H1 (cell line): ENCODE results near the gene LRRC45. TPM values are rescaled to one million over a fixed set of nuclear protein-coding genes. Genes with fewer than 3 reads are reported as not detected.

Experiments
- CTCF ChIA-PET: fragments of 300-600 bp; sonication (Branson Sonifier 250); formaldehyde crosslinking; loops from one replicate; lab custom pipeline; 2021; ENCODE audit not compliant: partially characterized antibody; lab: Charles Lee
- POLR2A ChIA-PET: fragments of 300-600 bp; sonication (Branson Sonifier 250); formaldehyde crosslinking; loops from one replicate; lab custom pipeline; 2021; ENCODE audit warnings: inconsistent platforms; ENCODE audit not compliant: partially characterized antibody; lab: Charles Lee
- DNase-seq, 2 experiments: peaks; one replicate each; pipeline versions ENCODE4 v3.0.0 to v3.0.0-alpha.2; 2010 to 2022; ENCODE audit warnings: low spot score in 2 of 2, low read depth in 1 of 2, mixed read lengths in 1 of 2
- FAIRE-seq: peaks from 2 replicates; lab custom pipeline; 2011; peaks lifted over from hg19 to GRCh38; lab: Jason Lieb, UNC
- H2AFZ ChIP-seq: 2 replicates; pipeline ENCODE4 v1.8.1; 2012; ENCODE audit warnings: low read length, inconsistent platforms
- H2AK5ac ChIP-seq: 2 replicates; pipeline ENCODE4 v1.6.1; 2013; ENCODE audit warnings: low read depth, low read length
- H2BK120ac ChIP-seq: replicated peaks from 2 replicates; pipeline ENCODE3; 2013; ENCODE audit warnings: low read depth, low read length, inconsistent platforms
- H2BK12ac ChIP-seq: 2 replicates; pipeline ENCODE4 v1.6.1; 2013; ENCODE audit warnings: low read depth, low read length
- H2BK15ac ChIP-seq: 2 replicates; pipeline ENCODE4 v1.6.1; 2013; ENCODE audit warnings: low read length
- H2BK20ac ChIP-seq: 2 replicates; pipeline ENCODE4 v1.6.1; 2013; ENCODE audit warnings: low read length
- H2BK5ac ChIP-seq: 2 replicates; pipeline ENCODE4 v1.6.1; 2013; ENCODE audit warnings: low read depth, low read length
- H3K14ac ChIP-seq: 2 replicates; pipeline ENCODE4 v1.6.1; 2013; ENCODE audit warnings: inconsistent platforms; ENCODE audit not compliant: insufficient read length
- H3K18ac ChIP-seq: 2 replicates; pipeline ENCODE4 v1.6.1; 2013; ENCODE audit warnings: low read length; ENCODE audit errors: extremely low read depth
- H3K23ac ChIP-seq: 2 replicates; pipeline ENCODE4 v1.6.1; 2013; ENCODE audit warnings: inconsistent platforms; ENCODE audit not compliant: insufficient read length
- H3K23me2 ChIP-seq: 2 replicates; pipeline ENCODE4 v1.6.1; 2013; ENCODE audit warnings: low read depth, low read length
- H3K27ac ChIP-seq: 2 replicates; pipeline ENCODE4 v1.6.1; 2011; ENCODE audit warnings: low read depth, low read length, inconsistent platforms
- H3K27me3 ChIP-seq, 4 experiments: replicated peaks in 1 of 4; 1 replicate in 1 of 4; 2 replicates in 3 of 4; pipeline versions ENCODE4 v1.6.1 to v1.8.1; 2011 to 2013; ENCODE audit warnings: low read length in 3 of 4, mild to moderate bottlenecking in 3 of 4, inconsistent platforms in 2 of 4, mixed read lengths in 2 of 4, moderate library complexity in 1 of 4; ENCODE audit not compliant: control insufficient read depth in 3 of 4, insufficient read depth in 3 of 4; ENCODE audit errors: extremely low read depth in 1 of 4
- H3K36me3 ChIP-seq, 4 experiments: 2 replicates each; pipeline versions ENCODE4 v1.6.1 to v1.8.1; 2011 to 2013; ENCODE audit warnings: mild to moderate bottlenecking in 4 of 4, low read length in 3 of 4, moderate library complexity in 2 of 4, control low read depth in 1 of 4, inconsistent platforms in 1 of 4; ENCODE audit not compliant: insufficient read depth in 4 of 4, control insufficient read depth in 2 of 4
- H3K4ac ChIP-seq: replicated peaks from 2 replicates; pipeline ENCODE3; 2013; ENCODE audit warnings: low read length, low read depth, mixed read lengths, inconsistent platforms; ENCODE audit not compliant: insufficient read length
- H3K4me1 ChIP-seq, 4 experiments: replicated peaks in 1 of 4; 1 replicate in 1 of 4; 2 replicates in 3 of 4; pipeline versions ENCODE4 v1.6.1 to v1.8.1; 2011 to 2013; ENCODE audit warnings: low read length in 3 of 4, inconsistent platforms in 2 of 4, mixed read lengths in 1 of 4; ENCODE audit not compliant: insufficient read depth in 4 of 4, control insufficient read depth in 3 of 4
- H3K4me2 ChIP-seq, 2 experiments: 2 replicates each; pipeline versions ENCODE4 v1.6.1 to v1.8.1; 2011 to 2013; ENCODE audit warnings: low read depth in 2 of 2, low read length in 2 of 2, control low read depth in 1 of 2, inconsistent platforms in 1 of 2, mild to moderate bottlenecking in 1 of 2; ENCODE audit not compliant: insufficient read depth in 1 of 2
- H3K4me3 ChIP-seq, 4 experiments: fragments of 200-600, 300-600 bp in 1 of 4; sonication (generic), shearing (Covaris generic), sonication (Bioruptor Twin) in 1 of 4; 2 replicates each; pipeline versions ENCODE4 v1.5.1 to v1.8.1; 2011 to 2016; ENCODE audit warnings: low read length in 4 of 4, low read depth in 3 of 4, control low read depth in 2 of 4, inconsistent platforms in 2 of 4, mild to moderate bottlenecking in 2 of 4, mixed read lengths in 1 of 4, moderate library complexity in 1 of 4; ENCODE audit not compliant: insufficient read depth in 2 of 4; ENCODE audit errors: extremely low read depth in 1 of 4
- H3K56ac ChIP-seq: replicated peaks from 2 replicates; pipeline ENCODE3; 2013; ENCODE audit warnings: low read depth, mild to moderate bottlenecking, mixed read lengths, low read length, inconsistent platforms; ENCODE audit not compliant: insufficient read length
- H3K79me1 ChIP-seq: 2 replicates; pipeline ENCODE4 v1.6.1; 2013; ENCODE audit warnings: low read depth, low read length, control low read depth
- H3K79me2 ChIP-seq, 2 experiments: 2 replicates each; pipeline versions ENCODE4 v1.6.1 to v1.8.1; 2012 to 2013; ENCODE audit warnings: low read length in 2 of 2, mild to moderate bottlenecking in 2 of 2, inconsistent platforms in 1 of 2; ENCODE audit not compliant: insufficient read depth in 2 of 2, control insufficient read depth in 1 of 2
- H3K9ac ChIP-seq, 4 experiments: replicated peaks in 1 of 4; 1 replicate in 1 of 4; 2 replicates in 3 of 4; pipeline versions ENCODE4 v1.6.1 to v1.8.1; 2011 to 2013; ENCODE audit warnings: low read depth in 3 of 4, low read length in 3 of 4, control low read depth in 2 of 4, mild to moderate bottlenecking in 2 of 4, moderate library complexity in 2 of 4, inconsistent platforms in 1 of 4; ENCODE audit errors: extremely low read depth in 1 of 4
- H3K9me3 ChIP-seq, 2 experiments: 2 replicates each; pipeline versions ENCODE4 v1.6.1 to v1.8.1; 2012 to 2013; ENCODE audit warnings: mild to moderate bottlenecking in 2 of 2, moderate library complexity in 2 of 2, control low read depth in 1 of 2, inconsistent platforms in 1 of 2, low read depth in 1 of 2, low read length in 1 of 2, mixed read lengths in 1 of 2; ENCODE audit not compliant: insufficient read depth in 2 of 2
- H4K20me1 ChIP-seq, 2 experiments: replicated peaks in 1 of 2; 2 replicates each; pipeline versions ENCODE3 to v1.8.1; 2011 to 2013; ENCODE audit warnings: inconsistent platforms in 2 of 2, low read length in 2 of 2, mild to moderate bottlenecking in 1 of 2; ENCODE audit not compliant: insufficient read depth in 2 of 2, control insufficient read depth in 1 of 2
- H4K5ac ChIP-seq: 2 replicates; pipeline ENCODE4 v1.6.1; 2013; ENCODE audit warnings: low read length, low read depth, mixed read lengths, inconsistent platforms; ENCODE audit not compliant: insufficient read length
- H4K8ac ChIP-seq: 2 replicates; pipeline ENCODE4 v1.8.0; 2013; ENCODE audit warnings: mild to moderate bottlenecking, moderate library complexity, low read length, inconsistent platforms; ENCODE audit not compliant: insufficient read depth; ENCODE audit errors: extremely low read depth
- H4K91ac ChIP-seq: replicated peaks from 2 replicates; pipeline ENCODE3; 2013; ENCODE audit warnings: low read length, mixed read lengths, inconsistent platforms; ENCODE audit not compliant: insufficient read length
- EGR1 ChIP-seq: IDR thresholded peaks from 2 replicates; pipeline ENCODE4 v1.6.1; 2011; ENCODE audit warnings: low read depth, low read length, borderline replicate concordance
- FOSL1 ChIP-seq: IDR thresholded peaks from 2 replicates; pipeline ENCODE4 v1.6.1; 2011; ENCODE audit warnings: mild to moderate bottlenecking, low read depth, low read length, moderate library complexity; ENCODE audit not compliant: insufficient read depth
- TAF7 ChIP-seq: optimal IDR thresholded peaks from 2 replicates; pipeline ENCODE3; 2011; ENCODE audit warnings: low read depth, mild to moderate bottlenecking, inconsistent platforms, low read length, moderate library complexity, borderline replicate concordance
- WGBS, 2 experiments: shearing (Covaris generic) in 1 of 2; methylation state at CpG; one replicate each; pipeline versions ENCODE4 v1.1.6 to v1.1.7; 2013 to 2015; ENCODE audit warnings: low lambda C conversion rate in 2 of 2, mixed read lengths in 2 of 2, inconsistent platforms in 1 of 2, low coverage in 1 of 2, missing lambda C conversion rate in 1 of 2; ENCODE audit not compliant: insufficient replicate concordance in 2 of 2, insufficient coverage in 1 of 2, insufficient read length in 1 of 2; ENCODE audit errors: extremely low coverage in 1 of 2, missing lambda C conversion rate in 1 of 2; 5-methylcytosine and 5-hydroxymethylcytosine counted together
- polyA plus RNA-seq, 7 experiments: library from polyadenylated mRNA; depleted of rRNA in 3 of 7; stranded (reverse) in 5 of 7; unstranded in 2 of 7; fragments of >200 nt in 5 of 7; fragments of 200-250 nt in 2 of 7; gene quantifications; 1 replicate in 5 of 7; 2 replicates in 1 of 7; 4 replicates in 1 of 7; pipeline versions ENCODE4 v1.2.1 to v1.2.3, GENCODE V29; 2011 to 2013; ENCODE audit warnings: missing spikeins in 2 of 7, mixed read lengths in 2 of 7
- total RNA-seq: library from RNA; stranded (reverse); fragmentation: NEBNext Ultra II Directional; extraction: Animal tissue kit (Norgen Biotek cat#: 25700); gene quantifications from 2 replicates; pipeline ENCODE4 v1.2.1, GENCODE V29; 2021
- TF ChIP-seq, protein P1 (sequence below), 3 experiments: IDR thresholded peaks; 1 replicate in 2 of 3; 2 replicates in 1 of 3; pipeline versions ENCODE4 v1.5.1 to v1.6.1; 2011; ENCODE audit warnings: low read length in 3 of 3, mild to moderate bottlenecking in 3 of 3, inconsistent platforms in 2 of 3, low read depth in 1 of 3, moderate library complexity in 1 of 3; ENCODE audit not compliant: insufficient read depth in 1 of 3; ENCODE audit errors: control extremely low read depth in 1 of 3
- TF ChIP-seq, protein P2 (sequence below): IDR thresholded peaks from 2 replicates; pipeline ENCODE4 v1.6.1; 2011; ENCODE audit warnings: low read length, improper control_type of control experiment

Gene LRRC45
- total and polyA plus RNA-seq, 2 of the 8 experiments (the other 6 are each of a cell fraction or from before 2014, with no cell fraction given) = 11.5 to 29.0 TPM

DNA sequence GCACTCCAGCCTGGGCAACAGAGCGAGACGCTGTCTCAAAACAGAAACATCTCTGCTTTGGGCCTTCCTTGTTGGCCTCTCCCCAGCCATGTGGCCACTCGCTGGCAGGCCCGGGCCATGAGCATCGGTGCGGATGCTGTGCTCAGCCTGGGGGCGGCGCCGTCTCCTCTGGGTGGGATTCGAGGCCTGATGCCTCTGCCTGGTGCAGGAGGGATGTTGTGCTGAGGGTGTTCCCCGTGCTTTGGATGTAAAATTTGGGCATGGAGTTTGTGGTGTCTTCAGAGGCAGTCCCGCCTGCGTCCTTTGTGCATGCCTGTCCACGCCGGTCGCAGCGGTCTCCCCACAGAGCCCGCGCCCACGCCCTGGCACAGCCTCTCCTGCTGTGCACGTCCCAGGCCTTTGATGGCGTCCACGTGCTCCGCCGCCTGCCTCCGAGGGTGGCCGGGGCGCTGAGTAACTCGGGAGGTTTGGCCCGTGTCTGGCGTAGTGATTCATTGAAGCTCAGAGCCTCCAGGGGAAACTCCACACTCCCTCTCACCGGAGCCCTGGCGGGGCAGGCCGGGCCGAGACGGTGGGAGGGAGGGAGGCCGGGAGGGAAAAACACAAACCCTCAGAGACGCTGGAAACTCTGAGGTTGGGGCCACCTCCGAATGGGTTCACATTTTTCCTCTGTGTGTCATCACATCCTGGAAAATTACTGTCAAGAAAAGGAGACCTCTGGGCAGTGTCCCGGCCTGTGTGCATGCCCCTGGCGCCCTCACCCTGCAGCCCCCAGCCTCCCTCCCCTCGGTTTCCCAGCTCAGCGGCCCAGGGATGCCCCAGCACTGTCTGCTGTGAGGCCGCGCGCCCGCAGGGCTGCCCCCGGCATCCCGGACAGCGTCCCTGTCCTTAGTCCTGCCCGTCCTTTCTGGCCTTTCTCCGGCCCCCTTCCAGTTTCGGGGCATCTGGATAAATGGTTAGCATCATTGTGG is 19.4 kb upstream of the LRRC45 start:
- Histone ChIP-seq H3K56ac (no peak overlapping the region), H2BK20ac (no peak overlapping the region), H3K79me2 (no peaks in the 10 kb centered on the region), H3K36me3 (no peaks in the 10 kb centered on the region), H3K4me3 (no peak overlapping the region), H3K14ac (no peak overlapping the region), H2AK5ac (no peak overlapping the region), H2BK5ac (no peak overlapping the region), H3K4me1 (peaks cover 0 to 1% (median 0%) of the 10 kb centered on the region in 4 experiments; a peak in 1 of 7 replicates), H3K4ac (no peak overlapping the region), H3K18ac (no peak overlapping the region), H4K91ac (no peak overlapping the region), H2BK120ac (no peak overlapping the region), H4K5ac (no peak overlapping the region), H3K9ac (peak overlapping the region in 2 of 4 experiments; percentile 8 to 12; a peak in 1 of 7 replicates), H3K27ac (no peak overlapping the region), H4K20me1 (peaks cover 3 to 8% of the 10 kb centered on the region in 2 experiments), H3K4me2 (no peak overlapping the region), H3K9me3 (no peaks in the 10 kb centered on the region), H3K23ac (no peak overlapping the region), H3K23me2 (0 out of 2 replicates have a peak, but pooled peaks cover 1% of the 10 kb centered on the region), H3K79me1 (peaks cover 3% of the 10 kb centered on the region), H4K8ac (0 out of 2 replicates have a peak overlapping the region, but pooled peaks have one; percentile 28), H3K27me3 (no peaks in the 10 kb centered on the region), H2AFZ (no peak overlapping the region), H2BK12ac (no peak overlapping the region), H2BK15ac (no peak overlapping the region)
- WGBS, 2 experiments = 88% methylated on average over 37 of the region's 53 CpGs; no CpG with 5 or more reads in 1 of the 2 experiments
- peak in 1 of 2 experiments; percentile 51 for DNase-seq
- ChIA-PET POLR2A (interaction anchor here (0.6 to 1.9 kb wide), 6 partner anchors 12 to 69 kb away, joined by 3 to 9 read pairs (median 4); no protein-coding TSS in a partner anchor), CTCF (interaction anchor here (0.6 to 4.0 kb wide), 9 partner anchors 7 to 76 kb away, joined by 3 to 29 read pairs (median 3); no protein-coding TSS in a partner anchor)
- no peak for FAIRE-seq
- TF ChIP-seq, protein P1, sequence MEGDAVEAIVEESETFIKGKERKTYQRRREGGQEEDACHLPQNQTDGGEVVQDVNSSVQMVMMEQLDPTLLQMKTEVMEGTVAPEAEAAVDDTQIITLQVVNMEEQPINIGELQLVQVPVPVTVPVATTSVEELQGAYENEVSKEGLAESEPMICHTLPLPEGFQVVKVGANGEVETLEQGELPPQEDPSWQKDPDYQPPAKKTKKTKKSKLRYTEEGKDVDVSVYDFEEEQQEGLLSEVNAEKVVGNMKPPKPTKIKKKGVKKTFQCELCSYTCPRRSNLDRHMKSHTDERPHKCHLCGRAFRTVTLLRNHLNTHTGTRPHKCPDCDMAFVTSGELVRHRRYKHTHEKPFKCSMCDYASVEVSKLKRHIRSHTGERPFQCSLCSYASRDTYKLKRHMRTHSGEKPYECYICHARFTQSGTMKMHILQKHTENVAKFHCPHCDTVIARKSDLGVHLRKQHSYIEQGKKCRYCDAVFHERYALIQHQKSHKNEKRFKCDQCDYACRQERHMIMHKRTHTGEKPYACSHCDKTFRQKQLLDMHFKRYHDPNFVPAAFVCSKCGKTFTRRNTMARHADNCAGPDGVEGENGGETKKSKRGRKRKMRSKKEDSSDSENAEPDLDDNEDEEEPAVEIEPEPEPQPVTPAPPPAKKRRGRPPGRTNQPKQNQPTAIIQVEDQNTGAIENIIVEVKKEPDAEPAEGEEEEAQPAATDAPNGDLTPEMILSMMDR (IDR thresholded peaks at IDR 0.05; ENCODE audit: control extremely low read depth in 1 of 3, insufficient read depth in 1 of 3, low read depth in 1 of 3, low read length in 3 of 3) = peak in 2 of 3 experiments; percentile 14 to 35; a peak in 3 of 4 replicates
- TF ChIP-seq FOSL1 = no peak
- TF ChIP-seq, protein P2, sequence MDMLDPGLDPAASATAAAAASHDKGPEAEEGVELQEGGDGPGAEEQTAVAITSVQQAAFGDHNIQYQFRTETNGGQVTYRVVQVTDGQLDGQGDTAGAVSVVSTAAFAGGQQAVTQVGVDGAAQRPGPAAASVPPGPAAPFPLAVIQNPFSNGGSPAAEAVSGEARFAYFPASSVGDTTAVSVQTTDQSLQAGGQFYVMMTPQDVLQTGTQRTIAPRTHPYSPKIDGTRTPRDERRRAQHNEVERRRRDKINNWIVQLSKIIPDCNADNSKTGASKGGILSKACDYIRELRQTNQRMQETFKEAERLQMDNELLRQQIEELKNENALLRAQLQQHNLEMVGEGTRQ = no peak
- TF ChIP-seq EGR1 = no peak
- no peak for TF ChIP-seq TAF7
